Cardiac septum (tissue), 1 donor: Measurements from ENCODE around the gene GPC3. TPM values are rescaled to one million over a fixed set of nuclear protein-coding genes. Genes with fewer than 3 reads are reported as not detected.

Experiments
- DNase-seq: peaks from one replicate; pipeline ENCODE4 v3.0.0-alpha.2; 2020; ENCODE audit warnings: low spot score
- intact Hi-C: fragments of 100-400 bp; cut with DNase I; formaldehyde crosslinking; loops from one replicate; pipeline ENCODE4 v1.14.0; 2022
- total RNA-seq: library from RNA; stranded (reverse); fragmentation: NEBNext Ultra II Directional; extraction: Animal tissue kit (Norgen Biotek cat#: 25700); gene quantifications from one replicate; pipeline ENCODE4 v1.2.1, GENCODE V29; 2021
- donor health status: DM: no; HTN: no; CAD: no.

GPC3 gene
- total RNA-seq, 1 donor from 2014 or later: 1.6 TPM

DNA sequence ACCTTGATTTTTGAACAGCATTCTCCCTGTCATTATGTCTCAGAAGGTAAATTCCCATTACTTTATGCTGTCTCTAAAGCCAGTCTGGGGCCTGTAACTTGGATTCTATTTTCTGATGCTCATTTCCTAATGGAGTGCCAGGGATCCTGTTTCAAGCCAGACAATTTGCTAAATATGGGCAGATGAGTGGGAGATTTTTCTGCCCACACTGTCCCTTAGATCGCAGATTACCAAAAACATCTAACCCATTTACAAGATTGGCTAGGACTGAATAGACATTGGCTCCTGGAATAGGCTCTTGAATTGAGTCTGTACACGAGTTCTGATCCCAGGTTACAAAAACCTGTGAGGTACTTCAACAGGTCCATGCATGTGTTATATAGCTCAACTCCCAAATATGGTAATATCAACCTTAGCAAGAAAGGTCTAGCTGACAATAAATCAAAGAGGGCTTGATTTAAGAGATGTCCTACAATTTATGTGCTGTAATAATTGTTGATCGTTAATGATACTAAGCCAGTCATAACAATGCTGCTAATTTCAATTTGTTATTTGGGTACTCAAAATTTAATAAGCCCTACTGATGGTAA, 5.7 kb downstream of the GPC3 start:
- intact Hi-C loops: no loop called here
- DNase-seq: no peak

DNA sequence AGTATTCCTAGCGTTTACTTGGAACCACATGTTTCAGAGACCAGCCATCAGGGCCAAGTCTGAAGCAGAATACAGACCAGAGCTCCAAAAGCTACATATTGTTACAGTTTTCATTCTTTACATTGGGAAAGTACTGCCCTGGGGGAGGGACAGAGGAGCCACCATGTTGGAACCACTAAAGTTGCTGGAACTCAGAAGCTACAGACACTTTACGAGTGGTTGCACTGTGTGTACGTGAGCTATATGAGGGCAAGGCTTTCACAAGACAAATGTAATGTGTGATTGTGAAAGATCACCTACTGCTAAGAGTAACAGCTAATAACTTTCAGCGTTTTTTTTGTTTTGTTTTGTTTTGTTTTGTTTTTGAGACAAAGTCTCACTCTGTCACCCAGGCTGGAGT, 11.7 kb downstream of the GPC3 start:
- DNase-seq: no peak
- intact Hi-C loops: no loop called here

DNA sequence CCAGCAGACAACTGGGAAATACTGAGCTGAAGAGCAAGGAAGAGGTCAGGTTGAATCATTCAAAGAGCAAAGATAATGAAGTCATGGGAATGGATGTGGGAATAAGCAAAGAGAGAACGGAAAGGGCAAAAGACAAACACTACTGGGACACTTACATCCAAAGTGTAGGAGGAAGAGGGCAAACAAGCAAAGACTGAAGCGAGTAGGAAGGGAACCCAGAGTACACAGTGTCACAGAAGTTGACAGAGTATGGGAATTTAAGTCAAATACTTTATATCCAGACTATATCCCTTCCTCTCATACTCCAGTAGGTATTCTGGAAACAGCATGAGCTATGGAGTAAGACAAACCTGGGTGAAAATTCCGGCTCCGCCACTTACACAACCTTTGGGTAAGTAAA, 12.5 kb downstream of the GPC3 start:
- intact Hi-C loops: no loop called here

DNA sequence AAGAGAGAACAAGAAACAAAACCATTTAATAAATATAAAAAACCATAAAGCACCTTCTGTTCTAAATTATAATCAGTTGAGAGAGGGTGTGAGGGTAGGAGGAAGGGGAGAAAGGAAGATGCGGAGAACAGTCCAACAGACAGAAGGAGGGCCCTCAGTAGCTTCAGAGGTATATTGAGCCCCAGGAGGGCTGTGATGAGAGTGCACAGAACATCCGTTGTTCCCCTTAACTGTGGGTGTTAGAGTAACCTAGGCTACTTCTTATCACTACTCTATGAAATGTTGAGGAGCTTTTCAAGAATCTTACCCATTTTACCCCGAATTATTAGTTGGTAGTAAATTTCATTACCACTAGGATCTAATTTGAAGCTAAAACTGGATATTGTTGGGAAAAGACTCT, 13.8 kb downstream of the GPC3 start:
- no peak for DNase-seq
- intact Hi-C loops: no loop called here

More for the DNA sequence above, 12.5 kb downstream of the GPC3 start:
- DNase-seq: no peak

DNA sequence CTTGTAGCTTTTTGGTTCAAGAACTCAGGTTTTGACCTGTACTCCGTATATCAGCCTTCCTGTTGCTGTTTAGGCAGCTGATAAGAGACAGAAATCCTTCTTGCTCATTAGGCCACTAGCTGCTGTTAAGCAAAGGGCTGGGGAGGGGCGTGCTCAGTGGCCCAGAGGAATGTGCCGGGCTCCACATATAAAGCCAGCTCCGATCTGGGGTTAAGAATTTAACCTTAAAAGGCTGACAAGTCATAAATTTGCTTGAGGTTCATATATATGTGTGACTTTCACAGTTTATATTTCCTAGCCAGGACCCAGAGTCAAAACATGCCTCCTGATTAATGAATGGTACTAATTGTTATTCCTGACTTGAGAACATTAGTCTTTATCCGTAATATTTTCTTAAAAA, 15.3 kb downstream of the GPC3 start:
- intact Hi-C loops: no loop called here
- no peak for DNase-seq

DNA sequence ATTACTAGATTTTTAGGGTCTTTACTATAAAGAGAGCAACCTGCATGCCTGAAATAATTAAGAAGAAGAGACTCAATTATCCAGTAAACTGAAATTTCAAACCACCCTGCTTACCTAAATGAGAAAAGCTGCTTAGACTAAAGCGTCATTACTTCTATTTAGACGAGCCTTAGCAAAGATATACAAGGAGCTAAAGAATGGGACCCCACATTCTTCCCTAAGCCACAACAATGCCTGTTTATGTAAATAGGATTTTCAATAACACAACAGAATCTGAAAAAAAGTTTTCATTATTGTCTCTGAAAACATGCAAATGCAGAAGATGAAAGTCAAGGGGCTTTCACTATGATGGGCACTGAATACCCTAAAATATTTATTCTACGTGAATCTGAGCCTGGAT, 16.2 kb downstream of the GPC3 start:
- DNase-seq: no peak
- intact Hi-C loops: no loop called here

DNA sequence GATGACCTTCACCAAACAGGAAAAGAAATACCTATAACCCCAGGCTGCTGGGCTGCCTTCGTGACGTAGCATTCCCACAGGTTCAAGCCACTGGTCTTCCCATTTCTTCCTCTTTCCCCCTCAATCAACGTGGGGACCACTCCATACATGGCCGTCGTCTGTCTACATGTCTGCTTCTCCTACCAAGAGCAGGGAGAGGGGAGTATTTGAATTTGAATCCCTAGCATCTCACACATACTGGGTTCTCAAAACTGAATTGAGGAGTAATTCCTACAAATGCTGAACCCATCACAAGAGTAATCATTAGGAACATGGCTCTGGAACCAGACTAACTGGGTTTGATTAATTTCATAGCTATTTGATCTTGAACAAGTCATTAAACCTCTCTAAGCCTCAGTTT, 17.3 kb downstream of the GPC3 start:
- no peak for DNase-seq
- intact Hi-C loops: no loop called here

DNA sequence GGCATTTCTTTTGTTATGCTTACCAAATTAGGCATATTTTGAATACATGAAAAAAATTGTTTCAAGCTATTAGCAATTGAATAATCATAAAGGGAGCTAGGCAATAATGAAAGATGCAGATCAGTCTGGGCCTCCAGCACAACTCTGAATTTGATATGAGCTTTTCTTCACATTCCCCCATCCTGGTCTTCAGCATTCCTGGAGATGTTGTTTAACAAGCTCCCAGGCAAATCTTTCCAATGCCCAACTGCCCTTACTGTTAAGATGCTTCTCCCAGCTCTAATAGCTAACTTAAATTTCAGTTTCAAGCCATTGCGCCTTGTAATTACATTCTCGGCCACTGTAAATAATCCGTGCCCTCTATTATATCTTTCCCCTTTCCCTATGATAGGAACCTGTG, 19.2 kb downstream of the GPC3 start:
- DNase-seq: no peak
- intact Hi-C loops: no loop called here

DNA sequence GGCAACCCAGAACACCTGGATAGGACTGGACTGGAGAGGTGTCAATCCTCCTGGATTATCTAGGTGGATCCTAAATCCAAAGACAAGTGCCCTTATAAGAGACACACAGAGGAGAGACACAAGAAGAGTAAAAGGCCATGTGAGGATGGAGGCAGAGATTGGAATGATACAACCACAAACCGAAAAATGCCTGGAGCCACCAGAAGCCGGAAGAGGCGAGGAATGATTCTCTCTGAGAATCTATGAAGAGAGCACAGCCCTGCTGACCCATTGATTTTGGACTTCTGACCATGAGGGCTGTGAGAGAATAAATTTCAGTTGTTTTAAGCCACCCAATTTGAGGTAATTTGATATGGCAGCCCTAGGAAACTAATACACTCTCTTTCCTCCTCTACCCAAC, 20.1 kb downstream of the GPC3 start:
- DNase-seq: no peak
- intact Hi-C loops: no loop called here

DNA sequence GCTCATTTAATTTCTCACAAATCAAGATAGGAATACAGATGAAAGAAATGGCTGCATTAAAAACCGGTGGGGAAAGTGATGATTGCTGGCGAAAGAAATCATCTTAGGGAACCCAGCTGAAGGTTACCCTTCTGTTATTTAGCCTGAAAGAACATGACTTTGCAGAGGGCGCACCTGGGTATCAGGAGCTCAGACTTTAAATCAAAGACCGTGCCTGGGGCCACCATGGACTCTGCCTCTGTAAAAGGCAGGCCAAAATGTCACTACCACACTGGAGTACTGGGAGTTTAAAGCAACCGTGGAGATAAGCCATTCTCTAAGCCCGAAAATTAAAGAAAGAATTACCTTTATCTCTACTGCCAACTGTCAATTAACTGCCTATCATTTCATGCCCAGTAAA, 24.3 kb downstream of the GPC3 start:
- intact Hi-C loops: no loop called here
- no peak for DNase-seq

DNA sequence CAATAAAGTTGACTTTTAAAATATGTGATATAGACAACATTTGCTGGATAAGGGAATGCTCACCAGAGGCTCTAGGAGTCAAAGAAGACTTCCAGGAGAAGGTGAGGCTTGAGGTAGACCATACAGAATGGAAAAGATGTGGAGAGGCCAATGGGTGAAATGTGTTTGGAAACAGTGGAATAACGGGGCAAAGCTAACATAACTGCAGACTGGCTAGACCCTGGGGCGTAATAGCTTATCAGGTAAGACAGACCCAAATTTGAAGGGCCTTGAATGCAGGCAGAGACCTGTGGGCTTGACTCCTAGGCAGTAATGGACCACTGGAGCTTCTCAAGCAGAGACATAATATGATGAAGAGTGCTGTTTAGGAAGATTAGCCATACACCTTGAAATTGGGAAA, 25.4 kb downstream of the GPC3 start:
- no peak for DNase-seq
- intact Hi-C loops: no loop called here

DNA sequence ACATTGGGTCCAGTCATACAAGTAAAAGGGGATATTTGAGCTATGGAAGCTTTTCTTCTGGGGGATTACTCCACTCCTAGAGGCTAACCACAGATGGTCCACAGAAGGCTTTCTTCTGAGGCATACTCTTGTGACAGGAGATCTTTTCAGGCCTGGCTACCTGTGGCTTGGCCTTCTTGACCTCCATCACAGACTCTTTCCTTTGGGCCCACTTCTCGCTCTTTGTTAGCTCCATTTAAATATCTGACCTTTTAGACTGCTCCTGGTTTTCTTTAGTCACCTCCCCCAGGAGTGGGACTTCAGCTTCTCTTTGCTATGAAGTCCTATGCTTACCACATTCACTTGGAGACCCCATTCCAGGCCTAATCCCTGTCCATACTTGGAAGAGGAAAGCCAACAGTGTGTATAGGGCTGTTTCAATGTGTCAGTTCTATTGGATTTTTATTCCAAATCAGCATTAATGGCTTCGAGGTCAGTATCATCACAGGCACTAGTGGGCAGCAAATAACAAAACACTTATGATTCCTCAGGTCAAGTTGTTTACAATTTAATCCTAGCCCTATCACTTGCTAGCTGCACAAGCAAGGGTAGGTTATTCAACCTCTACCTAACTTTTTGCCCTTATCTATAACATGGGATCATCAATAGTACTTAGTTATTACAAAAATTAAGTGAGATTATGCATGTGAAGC, 26.3 kb downstream of the GPC3 start:
- DNase-seq: no peak
- intact Hi-C loops: no loop called here

DNA sequence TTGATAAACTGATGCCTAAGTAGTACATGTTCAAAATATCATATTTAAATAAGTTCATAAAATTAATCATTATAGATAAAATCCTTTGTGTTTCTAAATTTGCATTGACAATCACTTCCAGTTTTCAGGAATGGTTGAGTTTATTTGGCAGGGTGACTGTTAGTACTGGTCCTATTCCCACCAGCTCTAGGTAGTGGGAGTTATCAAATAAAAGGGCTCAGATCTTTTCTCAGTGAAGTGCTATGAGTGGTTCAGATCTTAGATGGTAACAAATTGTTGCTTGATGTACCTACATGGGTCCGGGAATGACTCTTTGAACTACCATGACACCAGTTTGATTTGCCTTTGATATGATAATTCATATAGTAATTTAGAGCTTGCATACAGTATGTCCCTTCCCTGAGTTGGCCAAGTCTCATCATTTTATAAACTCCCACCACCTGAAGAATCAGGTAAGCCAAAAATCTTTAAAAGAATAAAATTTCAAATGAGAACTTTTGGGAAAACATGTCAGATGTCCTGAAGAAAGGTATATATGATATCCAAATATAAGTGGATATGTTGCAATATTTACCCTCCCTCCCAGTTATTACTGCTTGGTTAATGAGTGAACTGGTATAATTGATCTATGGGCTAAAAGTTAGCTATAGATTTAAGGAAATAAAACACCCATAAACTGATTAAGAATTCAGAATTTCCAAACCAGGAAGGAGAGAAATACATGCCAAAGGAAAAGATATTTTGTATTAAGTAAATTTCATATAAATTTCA, 28.6 kb downstream of the GPC3 start:
- DNase-seq: no peak
- intact Hi-C loops: no loop called here

DNA sequence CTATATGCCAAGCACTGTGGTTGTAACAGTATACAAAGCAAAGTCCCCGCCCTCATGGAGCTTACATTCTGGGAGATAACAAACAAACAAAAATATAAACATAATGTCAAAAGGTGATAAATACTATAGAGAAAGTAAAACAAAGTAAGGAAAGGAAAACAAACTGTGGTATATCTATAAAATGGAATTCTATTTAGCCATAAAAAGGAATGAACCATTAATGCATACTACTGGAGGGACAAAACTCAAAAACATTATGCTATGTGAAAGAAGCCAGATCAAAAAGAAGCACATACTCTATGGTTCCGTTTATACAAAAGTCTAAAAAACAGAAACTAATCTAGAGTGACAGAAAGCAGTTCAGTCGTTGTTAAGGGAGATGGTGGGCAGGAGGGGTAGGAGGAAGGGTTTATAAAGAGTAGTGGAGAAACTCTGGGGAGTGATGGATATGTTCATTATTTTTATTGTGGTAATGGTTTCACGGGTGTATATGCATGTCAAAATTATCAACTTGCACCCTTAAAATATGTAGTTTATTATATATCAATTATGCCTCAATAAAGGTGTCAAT, 31.5 kb downstream of the GPC3 start:
- intact Hi-C loops: no loop called here
- DNase-seq: no peak

DNA sequence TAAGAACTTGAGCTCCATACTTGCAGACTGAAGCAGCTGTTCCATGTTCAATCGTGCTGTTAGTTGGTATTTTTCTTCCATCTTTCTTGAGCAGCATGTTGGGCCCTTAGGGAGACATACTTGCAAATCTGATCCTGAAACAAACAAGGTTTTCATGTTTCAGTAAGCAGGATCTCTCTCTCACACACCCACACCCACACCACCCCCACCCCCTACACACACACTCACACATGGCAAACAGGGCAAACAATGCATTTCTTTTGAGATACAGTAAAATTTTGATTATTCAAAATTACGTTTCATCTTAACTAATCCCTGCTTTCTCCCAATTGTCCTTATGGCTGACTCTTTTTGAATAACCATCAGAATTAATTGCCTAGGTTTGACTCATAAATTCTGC, 32.3 kb downstream of the GPC3 start:
- DNase-seq: no peak
- intact Hi-C loops: no loop called here

DNA sequence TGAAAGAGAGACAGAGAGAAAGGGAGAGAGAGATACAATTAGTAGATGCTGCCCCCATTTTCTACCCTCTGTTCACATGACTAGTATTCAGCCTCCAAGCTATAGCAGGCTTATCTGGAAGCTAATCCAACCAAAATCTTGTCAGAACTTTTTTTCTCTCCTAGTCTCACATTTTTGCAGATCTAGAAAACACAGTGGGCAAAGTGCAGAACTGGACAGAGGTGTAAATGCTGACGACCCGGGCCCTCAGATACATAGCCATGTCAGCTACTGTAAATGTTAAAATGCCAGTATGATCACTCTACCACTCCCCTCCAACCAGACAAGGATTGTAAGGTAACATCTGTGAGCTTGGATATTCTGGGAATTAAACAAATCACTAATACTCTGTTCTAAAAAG, 34.3 kb downstream of the GPC3 start:
- intact Hi-C loops: no loop called here
- no peak for DNase-seq

DNA sequence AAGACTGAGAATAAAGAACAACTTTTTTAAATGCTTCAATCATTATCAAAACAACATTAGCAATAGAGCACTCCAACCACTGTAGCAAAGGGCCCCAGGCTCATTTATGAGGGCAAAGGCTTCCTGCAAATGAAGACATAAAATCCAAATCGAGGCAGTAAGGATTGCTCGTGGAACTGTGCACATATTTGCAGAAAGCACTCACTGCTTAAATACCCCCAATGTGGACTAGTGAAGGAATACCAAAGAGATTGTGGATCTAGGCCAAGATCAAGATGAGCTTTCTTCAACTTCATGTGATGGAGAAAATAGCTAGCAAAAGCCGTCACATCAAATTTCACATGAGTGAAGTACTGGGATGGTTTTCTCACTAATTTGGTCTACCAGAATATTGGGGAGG, 35.2 kb downstream of the GPC3 start:
- no peak for DNase-seq
- intact Hi-C loops: no loop called here

DNA sequence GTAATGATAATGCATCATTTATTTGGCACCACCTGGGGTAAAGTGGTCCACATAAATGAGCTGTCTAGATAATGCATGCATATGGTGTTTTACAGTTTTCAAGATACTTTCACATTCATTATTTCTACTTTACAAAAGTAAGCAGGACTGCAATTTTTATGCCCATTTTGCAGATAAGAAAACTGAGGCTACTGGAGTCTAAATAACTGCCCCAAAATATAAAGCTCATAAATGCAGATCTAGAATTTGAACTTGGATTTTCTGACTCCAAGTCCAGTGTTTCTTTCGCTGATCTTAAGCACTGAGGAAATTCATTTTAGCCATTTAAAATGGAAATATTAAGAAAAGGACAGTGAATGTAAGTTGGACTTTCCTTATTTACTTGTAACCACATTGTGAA, 36.5 kb downstream of the GPC3 start:
- no peak for DNase-seq
- intact Hi-C loops: no loop called here

DNA sequence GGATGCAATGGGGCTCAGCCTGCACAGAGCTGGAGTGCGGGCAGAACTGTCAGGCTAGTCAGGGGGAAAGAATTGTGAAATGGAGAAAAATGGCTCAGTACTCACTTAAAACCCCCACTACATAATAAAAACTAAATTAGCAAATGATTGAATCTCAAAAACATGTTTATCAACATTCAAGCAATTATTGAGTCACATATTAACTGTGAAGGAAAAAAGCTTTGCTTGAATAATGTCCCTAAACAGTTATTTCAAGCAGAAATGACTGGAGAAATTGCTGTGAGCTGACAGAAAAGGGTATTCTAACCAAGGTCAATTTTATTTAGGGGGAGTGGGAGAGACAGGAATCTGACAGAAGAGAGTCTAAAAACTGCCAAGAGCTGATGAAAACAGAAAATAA, 37.4 kb downstream of the GPC3 start:
- intact Hi-C loops: no loop called here

DNA sequence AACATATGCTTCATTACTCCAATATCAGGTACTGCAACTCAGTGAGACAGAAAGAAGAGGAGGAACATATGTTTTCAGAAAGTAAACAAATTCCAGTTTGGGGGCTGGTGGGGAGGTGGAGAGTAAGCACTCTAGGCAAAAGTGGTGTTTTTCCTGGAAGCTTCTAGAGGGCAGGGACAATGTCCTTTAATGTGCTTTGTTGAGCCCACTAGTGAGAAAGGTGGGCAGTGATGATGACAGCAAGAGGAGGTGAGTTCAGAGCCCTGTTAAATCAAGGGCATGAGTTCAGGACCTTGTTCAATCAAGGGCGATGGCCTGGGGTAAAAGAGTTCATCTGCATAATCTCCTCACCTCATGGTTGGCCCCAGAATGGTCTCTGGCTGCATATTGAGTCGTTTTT, 38.4 kb downstream of the GPC3 start:
- DNase-seq: no peak
- intact Hi-C loops: no loop called here

More for the DNA sequence above, 37.4 kb downstream of the GPC3 start:
- DNase-seq: no peak

DNA sequence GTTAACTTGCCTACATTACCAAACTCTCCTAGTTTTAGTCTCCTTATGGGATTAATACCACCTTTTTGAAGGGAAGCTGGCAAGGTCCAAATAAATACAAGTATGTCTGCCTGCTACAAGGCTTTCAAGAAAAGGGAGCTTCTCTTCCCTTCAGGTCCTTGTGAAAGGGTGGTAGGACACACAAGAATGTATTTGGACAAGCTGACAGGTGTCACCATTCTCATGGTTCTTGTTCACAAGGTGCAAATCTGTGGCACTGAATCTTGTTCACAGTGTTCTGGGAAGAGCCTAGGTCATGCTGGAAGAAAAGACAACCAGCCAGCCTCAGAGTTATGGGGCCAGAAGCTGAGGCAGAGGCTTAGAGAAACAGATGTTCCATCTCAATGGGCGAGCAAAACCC, 41.9 kb downstream of the GPC3 start:
- DNase-seq: no peak
- intact Hi-C loops: no loop called here
